GM18861 (cell line): ENCODE measurements around the gene KIAA0513.

ENCODE experiments used
- ATAC-seq: cut with Tn5 transposase; IDR thresholded peaks from one replicate; pipeline ENCODE4 v1.9.1; 2021; ENCODE audit not compliant: unreplicated experiment

Gene KIAA0513

DNA sequence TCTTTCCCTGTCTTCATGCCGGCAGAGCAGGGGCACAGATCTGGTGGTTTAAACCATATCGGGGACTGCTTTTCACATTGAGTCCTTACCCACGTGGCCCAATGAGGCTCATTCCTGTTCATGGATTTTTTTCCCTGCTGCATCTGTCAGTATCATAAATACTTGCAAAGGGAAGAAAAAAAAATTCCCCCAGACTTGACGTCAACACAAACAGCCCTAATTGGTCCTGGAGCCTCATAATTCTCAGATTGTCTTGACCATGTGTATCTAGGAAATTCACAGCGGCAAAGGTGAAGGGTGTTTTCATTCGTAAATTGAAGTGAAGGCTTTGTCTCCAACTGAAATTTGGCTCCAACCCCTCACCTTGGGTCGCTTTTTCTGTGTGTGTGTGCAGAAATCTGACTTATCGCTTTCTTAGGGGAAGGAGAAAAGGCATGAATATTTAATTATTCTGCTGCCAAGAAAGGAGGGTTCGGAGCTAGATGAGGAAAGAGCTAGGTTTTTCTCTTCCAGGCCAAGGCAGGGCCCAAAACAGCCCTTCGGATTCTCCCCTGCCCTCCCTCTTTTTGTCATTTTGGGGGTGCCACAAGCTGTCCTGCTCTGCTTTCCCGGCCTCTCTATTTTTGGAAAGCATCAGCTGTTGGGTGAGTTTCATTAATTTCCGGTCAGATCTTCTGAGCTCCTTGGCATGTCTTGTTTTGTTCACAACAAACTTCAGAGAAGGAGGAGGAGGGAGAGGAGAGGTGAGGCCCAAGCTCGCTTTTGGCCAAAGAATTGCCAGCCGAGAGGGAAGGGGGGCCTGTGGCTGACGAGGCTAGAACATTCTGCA, 102.5 kb downstream of the KIAA0513 start:
- no peak for ATAC-seq

DNA sequence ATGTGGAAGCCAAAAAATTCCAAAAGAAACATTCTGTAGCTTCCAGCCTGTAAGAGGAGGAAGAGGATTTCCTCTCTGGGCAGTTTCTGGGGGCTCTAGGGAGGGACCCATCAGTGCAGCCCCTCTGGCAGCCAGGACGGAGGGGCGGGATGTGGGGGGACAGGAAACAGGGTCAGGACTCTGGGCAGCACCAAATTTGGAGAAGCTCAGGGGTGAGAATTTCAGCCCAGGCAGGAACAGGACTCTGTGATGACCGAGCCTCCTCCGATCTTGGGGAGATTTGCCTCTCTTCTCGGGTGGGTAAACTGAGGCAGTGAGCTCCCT, 103.1 kb downstream of the KIAA0513 start:
- no peak for ATAC-seq

GRCh38 chr16:85132456-85133289, 105.1 kb downstream of the KIAA0513 start:
- no peak for ATAC-seq

GRCh38 chr16:85133290-85133599, 105.7 kb downstream of the KIAA0513 start:
- no peak for ATAC-seq

DNA sequence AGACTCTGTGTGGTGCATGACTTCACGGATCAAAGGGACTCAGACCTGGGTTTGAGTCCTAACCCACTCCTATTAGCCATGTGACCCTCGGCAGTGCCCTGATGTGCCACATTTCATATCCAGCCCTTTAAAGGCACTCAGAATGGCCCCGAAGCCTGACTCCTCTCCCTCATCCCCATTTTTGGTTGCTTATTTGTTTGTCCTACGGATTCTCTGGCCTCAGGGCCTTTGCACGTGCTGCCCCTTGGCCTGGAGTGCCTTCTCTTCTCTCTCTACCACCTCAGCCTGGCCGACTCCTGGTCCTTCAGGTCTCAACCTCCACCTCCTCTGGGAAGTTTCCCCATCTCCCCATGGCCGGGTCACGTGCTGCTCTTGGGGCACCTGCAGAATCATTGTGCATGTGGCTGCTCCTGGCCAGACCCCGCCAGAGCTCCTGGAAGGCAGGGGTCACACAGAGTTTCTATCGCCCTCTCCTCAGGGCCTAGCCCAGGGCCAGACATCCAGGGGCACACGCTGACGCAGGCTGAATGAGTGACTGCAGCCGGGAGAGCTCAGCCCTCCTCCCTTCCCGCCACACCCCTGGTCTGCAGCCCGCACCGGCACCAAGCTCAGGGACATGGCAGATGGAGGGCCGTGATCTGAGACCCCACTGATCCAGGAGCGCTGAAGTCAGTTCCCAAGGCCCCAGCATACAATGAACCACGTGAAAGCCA, 106.6 kb downstream of the KIAA0513 start:
- ATAC-seq = no peak

- no peak for ATAC-seq
Measured at GRCh38 chr16:85134789-85135142, 107.2 kb downstream of the KIAA0513 start.

DNA sequence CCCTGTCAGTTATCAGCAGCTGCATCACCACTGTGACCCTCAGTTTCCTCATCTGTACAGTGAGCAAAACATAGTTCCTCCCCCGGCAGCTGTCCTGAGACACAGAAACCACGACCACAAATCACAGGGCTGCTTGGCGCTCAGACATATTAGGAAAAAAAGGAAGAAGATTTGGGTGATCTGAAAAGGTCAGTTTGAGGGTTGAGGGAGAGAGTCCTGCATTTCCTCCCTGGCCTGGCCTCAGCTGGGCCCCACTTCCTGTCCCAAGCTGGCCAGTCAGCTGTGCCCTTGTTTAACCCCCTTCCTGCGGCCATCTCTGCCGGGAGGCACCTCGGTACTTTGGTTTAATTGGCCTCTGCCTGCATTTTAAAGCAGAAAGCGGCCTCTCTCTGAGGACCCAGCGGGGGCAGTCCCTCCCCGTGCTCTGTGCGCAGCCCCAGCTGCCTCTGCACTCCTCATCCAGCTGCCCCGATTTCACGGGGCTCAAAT, 108.7 kb downstream of the KIAA0513 start:
- ATAC-seq = no peak

- no peak for ATAC-seq
Measured at GRCh38 chr16:85136702-85137322, 109.2 kb downstream of the KIAA0513 start.

DNA sequence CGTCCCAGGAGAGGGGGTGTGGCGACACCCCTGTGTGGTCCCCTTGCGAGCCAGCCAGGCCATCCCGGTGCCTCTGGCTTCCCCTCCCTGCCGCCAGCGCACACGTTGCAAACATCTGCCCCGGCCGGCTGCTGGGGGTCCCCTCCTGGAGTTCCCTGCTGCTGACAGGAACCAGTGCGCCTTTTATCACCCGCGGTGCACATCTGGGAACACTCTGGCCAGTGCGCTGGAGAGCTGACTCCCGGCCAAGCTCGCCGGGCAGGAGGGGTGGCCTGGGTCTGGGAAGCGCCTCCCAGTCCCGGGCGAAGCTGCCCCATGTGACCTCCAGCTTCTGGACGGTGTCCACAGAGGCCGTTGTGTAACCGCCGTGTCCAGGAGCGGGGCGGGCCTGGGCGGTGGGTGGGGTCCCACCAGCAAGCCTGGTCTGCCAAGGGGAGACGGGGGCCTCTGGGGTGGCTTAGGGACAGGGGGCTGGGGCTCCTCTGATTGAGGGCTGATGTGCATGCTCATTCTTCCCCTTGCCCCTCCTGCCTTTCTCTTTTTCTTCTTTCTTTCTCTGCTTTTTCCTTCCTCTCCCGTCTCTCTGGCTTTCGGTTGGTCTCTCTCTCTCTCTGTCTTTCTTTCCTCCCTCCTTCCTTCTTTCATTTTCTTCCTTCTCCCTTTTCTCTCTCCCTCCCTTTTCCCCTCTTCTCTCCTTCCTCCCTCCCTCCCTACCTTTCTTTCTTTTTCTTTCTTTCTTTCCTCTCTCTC, 109.9 kb downstream of the KIAA0513 start:
- ATAC-seq = no peak

DNA sequence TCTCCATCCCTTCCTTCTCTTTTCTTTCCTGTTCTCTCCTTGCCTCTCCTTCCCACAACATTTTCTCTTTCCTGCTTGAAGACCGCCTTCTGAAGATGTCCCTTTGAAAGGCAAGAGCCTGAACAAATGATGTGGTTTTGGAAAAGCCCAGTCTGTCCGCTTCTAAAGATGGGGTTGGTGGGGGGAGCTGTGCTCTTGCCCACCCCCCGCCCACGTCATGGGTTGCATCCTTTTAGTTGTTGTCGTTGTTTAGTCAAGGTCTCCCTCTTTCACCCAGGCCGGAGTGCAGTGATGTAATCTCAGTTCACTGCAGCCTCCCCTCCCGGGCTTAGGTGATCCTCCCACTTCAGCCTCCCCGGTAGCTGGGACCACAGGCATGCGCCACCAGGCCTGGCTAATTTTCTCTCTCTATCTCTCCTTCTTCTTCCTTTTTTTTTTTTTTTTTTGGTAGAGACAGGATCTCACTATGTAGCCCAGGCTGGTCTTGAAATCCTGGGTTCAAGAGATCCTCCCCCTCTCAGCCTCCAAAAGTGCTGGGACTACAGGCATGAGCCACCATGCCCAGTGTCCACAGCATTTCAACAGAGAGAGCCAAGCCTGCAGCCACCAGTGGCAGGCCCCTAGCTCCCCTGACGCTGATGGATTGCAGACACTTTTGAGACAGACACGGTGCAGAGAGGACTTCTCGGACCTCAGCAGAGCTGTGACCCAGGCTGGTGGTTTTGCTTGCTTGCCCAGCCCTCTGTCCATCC, 110.7 kb downstream of the KIAA0513 start:
- no peak for ATAC-seq

GRCh38 chr16:85138825-85139627, 111.4 kb downstream of the KIAA0513 start:
- no peak for ATAC-seq

- ATAC-seq = no peak
Measured at GRCh38 chr16:85139881-85140339, 112.3 kb downstream of the KIAA0513 start.

DNA sequence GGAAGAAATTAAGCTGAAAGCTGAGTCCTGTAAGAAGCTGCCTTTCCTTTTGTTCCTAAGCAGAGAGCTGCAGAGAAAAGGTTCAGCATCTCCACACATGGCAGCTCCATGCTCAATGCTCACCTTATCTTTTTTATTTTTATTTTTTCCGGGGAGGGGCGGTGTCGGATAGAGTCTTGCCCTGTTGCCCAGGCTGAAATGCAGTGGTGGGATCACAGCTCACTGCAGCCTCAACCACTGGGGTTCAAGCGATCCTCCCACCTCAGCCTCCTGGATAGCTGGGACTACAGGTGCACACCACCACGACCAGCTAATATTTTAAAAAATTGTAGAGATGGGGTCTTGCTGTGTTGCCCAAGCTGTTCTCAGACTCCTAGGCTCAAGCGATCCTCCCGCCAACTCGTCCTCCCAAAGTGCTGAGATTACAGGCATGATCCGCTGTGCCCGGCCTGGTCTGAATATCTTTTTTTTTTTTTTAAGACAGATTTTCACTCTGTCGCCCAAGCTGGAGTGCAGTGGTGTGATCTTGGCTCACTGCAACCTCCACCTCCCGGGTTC, 112.9 kb downstream of the KIAA0513 start:
- no peak for ATAC-seq

GRCh38 chr16:85141491-85142128, 114.0 kb downstream of the KIAA0513 start:
- no peak for ATAC-seq

DNA sequence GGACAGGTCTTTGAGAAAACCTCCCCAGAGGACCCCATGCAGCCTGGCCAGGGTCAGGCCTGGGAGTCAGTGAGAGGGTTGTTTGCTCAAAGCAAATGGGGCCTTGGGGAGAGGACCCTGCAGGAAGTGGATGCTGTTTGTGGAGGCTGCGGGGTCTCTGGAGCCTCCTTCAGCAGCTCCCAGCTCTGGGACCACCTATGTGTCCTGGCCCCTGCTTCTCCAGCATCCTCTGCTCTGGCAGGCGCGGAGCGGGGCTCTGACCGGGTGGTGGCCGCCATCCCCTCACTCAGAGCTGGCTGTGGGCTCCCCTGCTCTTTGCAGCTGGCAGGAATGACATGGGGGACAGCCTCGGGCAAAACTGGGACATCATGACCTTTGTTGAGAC, 114.5 kb downstream of the KIAA0513 start:
- ATAC-seq = no peak

DNA sequence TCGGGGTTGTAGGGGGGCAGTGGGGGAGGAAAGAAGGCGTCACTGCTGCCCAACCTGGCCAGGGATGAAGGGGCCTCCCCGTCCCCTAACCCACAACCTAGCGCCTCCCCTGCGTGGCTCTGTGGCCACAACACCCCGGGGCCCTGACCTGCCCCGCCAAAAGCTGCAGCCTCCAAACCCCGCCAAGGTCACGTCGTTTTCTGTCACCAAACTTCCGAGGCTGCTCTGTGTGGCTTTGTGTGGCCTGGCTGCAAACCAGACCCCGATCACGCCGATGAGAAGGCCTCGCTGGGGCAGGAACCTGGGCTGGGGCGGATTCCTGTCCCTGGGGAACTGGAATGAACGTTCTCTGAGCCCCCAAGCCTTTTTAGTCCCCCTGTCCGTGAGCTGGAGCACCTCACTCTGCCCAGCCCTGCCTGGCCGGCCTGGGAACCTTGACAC, 115.2 kb downstream of the KIAA0513 start:
- no peak for ATAC-seq
